ENCODE data around the gene ZDHHC11B.
"Not testable (repeated sequence)": the region's sequence is repeated elsewhere in the genome, so short reads cannot be mapped to it uniquely, and the experiment has no call there.

ZDHHC11B gene

DNA sequence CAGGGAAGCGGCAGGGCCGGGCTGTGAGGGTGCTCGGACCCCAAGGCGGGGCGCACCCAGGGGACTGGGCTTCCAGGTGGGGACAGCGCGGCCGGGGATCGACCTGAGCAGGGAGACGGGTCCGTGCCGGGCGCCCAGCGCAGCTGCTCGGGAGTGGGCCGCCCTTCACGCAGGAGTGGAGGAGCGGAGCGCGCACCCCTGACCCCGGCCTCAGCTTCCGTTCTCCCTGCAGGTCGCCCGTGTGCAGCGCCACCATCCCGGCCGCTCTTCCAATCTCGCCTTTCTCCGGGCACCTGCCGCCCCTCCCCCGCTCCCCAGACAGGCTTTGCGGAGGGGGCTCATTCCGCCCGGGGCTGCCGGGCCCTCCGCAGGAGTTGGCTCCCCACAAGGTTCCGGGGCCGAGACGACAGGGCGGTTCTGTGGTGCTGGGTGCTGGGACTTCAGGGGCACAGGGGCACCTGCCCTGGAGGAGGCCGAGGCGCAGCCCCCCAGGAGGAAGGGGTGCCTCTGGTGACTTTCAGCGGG lies 714 bp upstream of the ZDHHC11B start:
- not testable (repeated sequence) for DNase-seq (ENCODE audit: low read depth in 2 of 2, low spot score in 1 of 2)

DNA sequence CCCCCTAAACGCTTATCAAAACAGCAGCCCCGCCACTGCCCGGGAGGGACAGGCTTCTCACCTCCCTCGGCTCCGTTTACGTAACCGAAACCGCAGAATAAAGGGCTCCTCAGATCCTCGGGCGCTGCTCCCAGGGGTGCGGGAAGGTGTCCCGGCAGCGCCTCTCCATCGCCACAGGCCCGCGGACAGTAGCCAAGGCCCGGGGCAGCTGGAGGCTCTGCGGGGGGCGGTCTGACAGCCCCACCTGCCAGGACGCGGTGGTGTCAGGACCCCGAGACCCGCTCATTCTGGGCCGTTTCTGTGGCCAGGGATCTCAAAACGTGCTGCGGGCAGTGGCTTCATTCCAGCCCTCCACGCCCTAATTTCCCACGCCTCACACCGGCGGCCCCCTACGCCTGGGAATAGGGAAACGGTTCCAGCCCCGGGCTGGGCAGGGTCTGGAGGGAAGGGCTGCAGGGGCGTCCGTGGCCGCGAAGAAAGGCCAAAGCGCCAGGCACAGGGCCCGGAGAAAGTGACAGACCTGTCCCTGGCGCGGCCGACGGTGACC lies 575 bp downstream of the ZDHHC11B start:
- not testable (repeated sequence) for DNase-seq (ENCODE audit: low read depth in 2 of 2, low spot score in 1 of 2)

DNA sequence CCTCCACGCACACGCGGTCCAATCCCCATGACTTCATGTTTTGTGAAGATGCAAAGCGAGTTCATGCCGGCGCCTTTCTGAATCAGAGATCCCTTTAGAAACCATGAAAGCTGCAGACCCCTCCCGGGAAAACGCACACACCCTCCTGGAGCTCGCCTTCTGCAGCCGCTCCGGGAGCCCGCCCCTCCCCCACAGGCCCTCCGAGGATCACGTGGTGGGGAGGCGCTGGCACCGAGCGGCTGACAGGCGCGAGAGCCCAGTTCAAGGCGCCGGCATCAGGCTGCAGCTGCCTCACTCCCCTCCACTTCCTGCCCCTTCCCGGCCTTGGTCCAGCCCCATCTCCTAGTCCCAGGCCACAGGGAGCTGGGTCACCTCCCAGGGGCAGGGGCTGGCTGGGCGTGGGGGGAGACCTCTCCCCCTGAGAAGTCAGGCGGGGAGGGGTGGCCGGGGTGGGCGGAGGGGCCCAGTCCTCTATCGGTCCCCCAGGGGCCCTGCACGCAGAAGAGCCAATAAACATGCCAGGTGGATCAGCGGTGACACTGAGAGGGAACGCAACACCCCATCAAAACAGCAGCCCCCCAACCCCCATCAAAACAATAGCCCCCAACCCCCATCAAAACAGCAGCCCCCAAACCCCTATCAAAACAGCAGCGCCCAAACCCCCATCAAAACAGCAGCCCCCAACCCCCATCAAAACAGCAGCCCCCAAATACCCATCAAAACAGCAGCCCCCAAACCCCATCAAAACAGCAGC lies 1.3 kb downstream of the ZDHHC11B start:
- DNase-seq (ENCODE audit: low read depth in 2 of 2, low spot score in 1 of 2): not testable (repeated sequence)

- not testable (repeated sequence) for DNase-seq (ENCODE audit: low read depth in 2 of 2, low spot score in 1 of 2)
Observed at GRCh38 chr5:782356-782755, 2.2 kb downstream of the ZDHHC11B start.

DNA sequence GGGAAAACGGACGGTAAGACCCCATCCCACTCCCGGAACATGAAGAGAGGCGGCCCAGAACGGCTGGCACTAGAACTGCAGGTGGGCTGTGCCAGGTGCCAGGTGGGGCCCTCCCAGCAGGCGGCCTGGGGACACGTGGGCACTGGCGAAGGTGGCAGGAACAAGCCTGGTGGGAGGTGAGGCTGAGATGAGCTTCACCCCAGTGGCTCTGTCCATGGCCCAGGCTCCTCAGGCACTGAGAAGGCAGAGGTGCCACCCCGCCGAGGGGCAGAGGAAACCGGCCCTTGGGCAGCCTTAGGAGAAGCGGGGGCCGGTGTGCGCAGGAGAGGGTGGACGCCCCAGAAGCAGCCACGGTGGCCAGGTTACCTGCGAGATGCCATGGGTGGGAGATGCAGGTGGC lies 4.0 kb downstream of the ZDHHC11B start:
- DNase-seq (ENCODE audit: low read depth in 2 of 2, low spot score in 1 of 2): not testable (repeated sequence)

DNA sequence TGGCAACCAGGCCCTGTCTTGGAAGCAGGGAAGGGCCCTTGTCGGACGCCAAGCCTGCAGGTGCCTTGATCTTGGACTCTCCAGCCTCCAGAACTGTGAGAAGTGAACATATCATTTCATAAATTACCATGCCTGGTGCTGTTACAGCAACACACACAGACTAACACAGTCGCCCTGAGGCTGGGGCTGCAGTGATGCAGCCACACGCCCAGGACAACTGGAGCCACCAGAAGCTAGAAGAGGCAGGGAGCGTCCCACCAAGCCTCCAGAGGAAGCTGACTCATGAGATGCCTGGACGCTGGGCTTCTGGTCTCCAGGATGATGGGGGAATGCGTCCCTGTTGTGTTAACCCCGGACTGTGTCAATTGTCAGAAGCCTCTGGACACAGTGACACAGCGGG lies 5.6 kb downstream of the ZDHHC11B start:
- not testable (repeated sequence) for DNase-seq (ENCODE audit: low read depth in 2 of 2, low spot score in 1 of 2)

- DNase-seq (ENCODE audit: low read depth in 2 of 2, low spot score in 1 of 2): not testable (repeated sequence)
Observed at GRCh38 chr5:778421-778820, 6.1 kb downstream of the ZDHHC11B start.

GRCh38 chr5:777756-778161 lies 6.8 kb downstream of the ZDHHC11B start:
- no peak for DNase-seq (ENCODE audit: low read depth in 2 of 2, low spot score in 1 of 2)

DNA sequence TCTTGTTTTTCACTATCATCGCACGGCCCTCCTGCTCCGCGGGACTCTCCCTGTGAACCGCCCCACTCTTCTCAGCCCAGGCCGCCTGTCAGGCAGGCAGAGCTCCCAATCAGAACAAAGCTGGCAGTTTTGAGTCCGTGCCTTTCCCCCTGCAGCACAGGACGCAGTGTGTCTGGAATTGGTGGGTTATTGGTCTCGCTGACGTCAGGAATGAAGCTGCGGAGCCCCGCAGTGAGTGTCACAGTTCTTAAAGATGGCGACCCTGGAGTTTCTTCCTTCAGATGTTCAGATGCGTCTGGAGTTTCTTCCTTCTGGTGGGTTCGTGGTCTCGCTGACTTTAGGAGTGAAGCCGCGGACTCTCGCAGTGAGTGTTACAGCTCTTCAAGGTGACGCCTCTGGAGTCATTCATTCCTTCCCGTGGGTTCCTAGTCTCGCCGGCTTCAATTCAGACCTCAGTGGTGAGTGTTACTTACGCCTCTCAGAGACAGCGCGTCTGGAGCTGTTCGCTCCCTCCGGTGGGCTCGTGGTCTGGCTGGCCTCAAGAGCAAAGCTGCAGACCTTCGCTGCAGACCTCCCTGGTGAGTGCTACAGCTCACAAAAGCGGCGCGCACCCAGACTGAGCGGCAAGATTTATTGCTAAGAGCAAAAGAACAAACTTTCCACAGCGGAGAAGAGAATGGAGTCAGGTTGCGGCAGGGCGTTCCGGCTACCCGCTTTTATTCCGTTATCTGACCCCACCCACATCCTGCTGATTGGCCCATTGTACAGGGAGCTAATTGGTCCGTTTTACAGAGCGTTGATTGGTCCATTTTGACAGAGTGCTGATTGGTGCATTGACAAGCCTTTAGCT lies 7.4 kb downstream of the ZDHHC11B start:
- no peak for DNase-seq (ENCODE audit: low read depth in 2 of 2, low spot score in 1 of 2)

DNA sequence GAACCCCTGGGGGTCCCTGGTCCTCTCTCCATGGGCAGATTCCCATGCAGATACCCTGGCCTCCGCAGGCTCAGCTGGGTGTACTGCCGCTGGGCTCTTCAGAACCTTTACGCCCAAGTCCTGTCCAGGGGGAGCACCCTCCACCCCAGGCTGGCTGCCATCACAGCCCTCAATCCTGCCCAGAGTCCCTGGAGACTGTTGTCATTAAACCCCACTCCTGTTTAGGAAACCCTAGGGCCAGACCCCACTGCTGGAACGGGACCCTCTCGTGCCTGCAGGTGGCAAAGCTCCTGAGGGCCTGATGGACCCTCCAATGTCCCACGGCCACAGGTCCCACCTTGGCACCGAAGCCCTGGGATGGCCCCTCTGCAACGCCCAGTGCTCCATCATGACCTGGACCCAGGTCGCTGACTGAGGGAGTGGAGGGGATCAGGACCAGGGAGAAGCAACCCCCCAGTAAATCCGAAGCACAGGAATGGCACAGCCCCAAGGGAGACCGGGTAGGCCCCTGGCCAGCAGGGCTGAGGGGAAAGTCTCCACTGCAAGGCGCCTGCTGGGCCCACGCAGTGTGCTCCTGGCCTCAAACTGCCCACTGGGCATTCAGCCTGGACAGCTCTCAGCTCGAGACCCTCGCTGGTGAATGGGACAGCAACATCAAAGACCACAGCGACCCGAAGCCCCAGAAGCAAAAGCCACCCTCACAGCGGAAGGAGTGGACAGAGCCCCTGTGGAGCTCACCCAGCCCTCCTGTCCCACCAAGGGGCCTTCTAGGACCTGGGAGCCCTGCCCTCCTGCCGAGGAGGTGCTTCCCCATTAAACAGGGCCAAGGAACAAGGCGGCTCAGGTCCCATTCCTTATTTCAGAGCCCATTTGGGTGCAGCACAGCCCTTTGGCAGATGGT lies 8.3 kb downstream of the ZDHHC11B start:
- DNase-seq (ENCODE audit: low read depth in 2 of 2, low spot score in 1 of 2): no peak

DNA sequence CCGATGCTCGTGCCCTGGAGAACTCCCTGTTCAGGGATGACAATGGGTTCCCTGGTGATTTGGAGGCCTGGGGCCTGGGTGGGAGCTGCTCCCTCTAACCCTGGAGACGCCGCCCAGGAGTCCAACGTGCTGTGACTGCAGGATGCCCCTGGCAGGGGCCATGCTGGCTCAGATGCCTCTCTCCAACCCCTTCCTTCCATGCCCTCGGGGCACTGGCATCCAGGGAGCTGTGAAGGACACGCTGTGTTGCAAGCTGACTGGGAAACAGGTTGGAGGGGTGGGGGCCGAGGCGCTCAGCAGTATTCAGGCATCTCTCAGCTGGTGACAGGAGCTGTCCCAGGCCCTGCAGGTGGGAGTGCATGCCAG lies 9.0 kb downstream of the ZDHHC11B start:
- DNase-seq (ENCODE audit: low read depth in 2 of 2, low spot score in 1 of 2): not testable (repeated sequence)

DNA sequence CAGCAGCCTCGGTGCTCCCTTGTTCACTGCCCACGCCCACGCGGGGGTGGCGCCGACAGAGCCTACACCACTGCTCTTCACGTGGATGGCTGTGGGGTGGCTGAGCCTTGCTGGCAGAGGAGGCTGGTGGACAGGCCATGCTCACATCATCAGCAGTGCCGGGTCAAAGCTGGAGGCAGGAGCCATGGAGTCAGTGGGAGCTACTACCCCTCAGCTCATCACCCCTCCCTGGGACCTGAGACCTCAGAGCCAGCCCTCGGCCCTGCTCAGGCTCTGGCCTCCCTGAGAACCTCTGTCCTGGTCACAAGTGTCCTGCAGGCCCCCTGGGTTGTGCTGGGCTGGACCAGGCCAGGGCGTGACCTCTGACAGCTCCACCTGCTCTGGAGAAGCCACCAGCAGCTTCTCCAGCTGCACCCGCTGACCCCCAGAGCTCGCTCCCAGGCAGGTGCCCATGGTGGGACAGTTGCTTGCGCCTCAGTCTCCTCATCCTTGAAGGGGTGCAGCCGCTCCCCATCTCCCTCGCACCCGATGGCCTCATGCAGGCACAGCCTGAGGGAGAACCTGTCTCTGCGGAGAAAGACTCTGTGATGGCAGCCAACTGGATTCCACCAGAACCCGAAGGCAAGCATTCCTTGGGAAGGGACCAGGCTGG lies 9.5 kb downstream of the ZDHHC11B start:
- not testable (repeated sequence) for DNase-seq (ENCODE audit: low read depth in 2 of 2, low spot score in 1 of 2)

- not testable (repeated sequence) for DNase-seq (ENCODE audit: low read depth in 2 of 2, low spot score in 1 of 2)
Observed at GRCh38 chr5:774304-774703, 10.2 kb downstream of the ZDHHC11B start.

- no peak for DNase-seq (ENCODE audit: low read depth in 2 of 2, low spot score in 1 of 2)
Observed at GRCh38 chr5:773517-774264, 10.8 kb downstream of the ZDHHC11B start.

GRCh38 chr5:772931-773330 lies 11.6 kb downstream of the ZDHHC11B start:
- DNase-seq (ENCODE audit: low read depth in 2 of 2, low spot score in 1 of 2): not testable (repeated sequence)

DNA sequence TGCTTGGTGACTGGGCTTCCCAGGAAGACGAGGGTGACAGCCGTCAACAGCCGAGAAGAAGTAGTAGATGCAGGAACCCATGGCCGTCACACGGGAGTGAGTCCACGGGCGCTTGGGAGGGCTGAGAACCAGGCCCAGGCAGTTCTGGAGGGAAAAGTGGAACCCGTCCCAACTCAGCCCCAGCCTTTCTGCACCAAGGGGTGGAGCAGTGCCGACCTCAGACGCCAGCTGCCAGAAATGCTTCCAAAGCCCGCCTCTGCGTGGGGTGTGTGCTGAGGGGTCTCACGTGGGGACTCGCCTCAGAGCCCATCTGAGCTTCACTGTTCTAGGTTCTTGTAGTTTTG lies 12.0 kb downstream of the ZDHHC11B start:
- not testable (repeated sequence) for DNase-seq (ENCODE audit: low read depth in 2 of 2, low spot score in 1 of 2)

- not testable (repeated sequence) for DNase-seq (ENCODE audit: low read depth in 2 of 2, low spot score in 1 of 2)
Observed at GRCh38 chr5:771841-772546, 12.5 kb downstream of the ZDHHC11B start.

DNA sequence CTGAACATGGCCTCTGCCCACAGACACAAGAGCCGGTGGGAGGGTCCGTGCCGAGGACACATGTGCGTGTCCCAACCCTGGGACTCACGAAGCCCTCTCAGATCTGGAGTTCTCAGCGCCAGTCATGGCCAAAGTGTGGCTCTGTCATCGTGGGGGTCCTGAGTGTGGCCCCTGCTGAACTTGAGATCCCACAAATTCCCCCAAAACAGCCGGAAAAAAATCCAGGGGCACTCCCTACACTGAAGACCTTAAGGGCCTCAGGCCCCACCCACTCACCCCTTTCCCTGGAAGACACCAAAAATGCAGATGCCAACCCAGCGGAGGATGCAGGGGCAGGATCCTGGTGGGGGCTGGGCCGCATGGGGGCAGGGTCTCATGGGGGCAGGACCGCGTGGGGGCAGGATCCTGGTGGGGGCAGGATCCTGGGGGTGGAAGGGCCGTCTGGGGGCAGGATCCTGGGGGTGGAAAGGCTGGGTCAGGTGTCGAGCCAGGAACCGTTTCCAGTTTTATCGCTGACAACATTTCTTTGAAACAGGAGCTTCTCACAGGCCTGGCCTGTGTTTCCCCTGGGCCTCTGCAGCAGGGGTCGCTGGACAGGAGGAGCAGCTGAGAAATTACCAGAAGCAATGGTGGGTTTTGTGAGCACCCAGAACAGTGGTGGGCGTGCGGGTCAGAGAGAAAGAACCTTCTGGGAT lies 13.3 kb downstream of the ZDHHC11B start:
- not testable (repeated sequence) for DNase-seq (ENCODE audit: low read depth in 2 of 2, low spot score in 1 of 2)
